ENCODE results near the gene PGAM2. TPM values are rescaled to one million over a fixed set of nuclear protein-coding genes. Genes with fewer than 3 reads are reported as not detected.
A peak's percentile ranks its signal among the peaks of the same experiment; 100 is the strongest.

PGAM2 gene
- total RNA-seq, 1 experiment from 2014 or later, result 8.7 TPM

GRCh38 chr7:44099669-44100068, 34.3 kb upstream of the PGAM2 start:
- H3K23ac ChIP-seq (ENCODE audit: insufficient read length, low read depth, low read length), result no peak overlapping the region
- H2BK12ac ChIP-seq (ENCODE audit: insufficient read length, low read depth, low read length), result no peak overlapping the region
- H3K9ac ChIP-seq (ENCODE audit: extremely low read depth, insufficient read length, low read length), result no peak overlapping the region
- no peak overlapping the region for H3K56ac ChIP-seq (ENCODE audit: insufficient read length, low read depth, low read length)
- H3K36me3 Mint-ChIP-seq (ENCODE audit: insufficient read depth in 1 of 3, low read depth in 3 of 3), result no peaks in the 10 kb centered on the region
- H3K27me3 ChIP-seq (ENCODE audit: insufficient read depth, low read length), result no peaks in the 10 kb centered on the region; the same call in 1 of the 2 replicates
- peaks cover 26% of the 10 kb centered on the region for H3K27me3 Mint-ChIP-seq (ENCODE audit: low read depth)
- H3K9me3 Mint-ChIP-seq, result no peaks in the 10 kb centered on the region; a peak in 1 of 5 replicates
- H4K91ac ChIP-seq (ENCODE audit: insufficient read length, low read depth, low read length), result no peak overlapping the region
- H3K4me3 Mint-ChIP-seq, result peak overlapping the region in 1 of 2 experiments; percentile 23; a peak in 1 of 5 replicates
- no peak overlapping the region for H3K4me2 ChIP-seq (ENCODE audit: insufficient read depth, insufficient read length, low read length)
- H2BK15ac ChIP-seq (ENCODE audit: low read depth, low read length), result no peak overlapping the region
- H4K8ac ChIP-seq (replicated peaks; ENCODE audit: insufficient read length, low read depth, low read length), result no peak overlapping the region
- H3K9me3 ChIP-seq (ENCODE audit: control insufficient read depth, low read depth, low read length), result no peaks in the 10 kb centered on the region
- H2AFZ ChIP-seq (ENCODE audit: low read length), result no peak overlapping the region
- no peaks in the 10 kb centered on the region for H3K79me2 ChIP-seq (ENCODE audit: insufficient read depth, low read length)
- H3K14ac ChIP-seq (ENCODE audit: insufficient read depth, low read length), result no peak overlapping the region
- H3T11ph ChIP-seq (ENCODE audit: low read length), result no peak overlapping the region
- DNase-seq, result no peak
- H2BK5ac ChIP-seq (ENCODE audit: insufficient read length, low read length), result no peak overlapping the region
- no peak overlapping the region for H4K5ac ChIP-seq (ENCODE audit: insufficient read length, low read depth, low read length)
- H3K79me1 ChIP-seq (ENCODE audit: insufficient read depth, low read depth, low read length, poor library complexity, severe bottlenecking), result no peaks in the 10 kb centered on the region
- WGBS (ENCODE audit: extremely low coverage, insufficient read length, low lambda C conversion rate), result no CpG with 5 or more reads among the region's 4 CpGs
- peaks cover 5% of the 10 kb centered on the region for H3K23me2 ChIP-seq (ENCODE audit: insufficient read length, low read depth, low read length, poor library complexity, severe bottlenecking)
- no peak for TF ChIP-seq CTCF (conservative IDR thresholded peaks at IDR 0.05)
- H2BK20ac ChIP-seq (ENCODE audit: low read depth, low read length, poor library complexity, severe bottlenecking), result no peak overlapping the region
- no peak overlapping the region for H2AK5ac ChIP-seq (ENCODE audit: insufficient read length, low read length)
- H2BK120ac ChIP-seq (ENCODE audit: low read depth, low read length, poor library complexity, severe bottlenecking), result no peak overlapping the region
- no peak overlapping the region for H3K27ac ChIP-seq (ENCODE audit: insufficient read length, low read depth, low read length)
- H3K18ac ChIP-seq (ENCODE audit: insufficient read length, low read depth, low read length), result no peak overlapping the region
- no peak overlapping the region for H3K4ac ChIP-seq (ENCODE audit: low read depth, low read length)
- H3K4me1 Mint-ChIP-seq, result peaks cover 2 to 11% of the 10 kb centered on the region in 2 experiments
- no peaks in the 10 kb centered on the region for H4K20me1 ChIP-seq (ENCODE audit: control insufficient read depth, insufficient read depth, insufficient read length)
- H3K4me1 ChIP-seq (ENCODE audit: insufficient read depth, low read length), result no peaks in the 10 kb centered on the region
- H3K27ac Mint-ChIP-seq, result peak overlapping the region in 1 of 3 experiments; percentile 44; a peak in 2 of 7 replicates

All from H9 (cell line).